RKO (cell line): ENCODE data around the gene MERTK.
"Not testable (repeated sequence)": the region's sequence is repeated elsewhere in the genome, so short reads cannot be mapped to it uniquely, and the experiment has no call there.

Experiments
- DNase-seq: peaks from one replicate; pipeline ENCODE4 v3.0.0-alpha.2; 2016; ENCODE audit warnings: low spot score

Gene MERTK

DNA sequence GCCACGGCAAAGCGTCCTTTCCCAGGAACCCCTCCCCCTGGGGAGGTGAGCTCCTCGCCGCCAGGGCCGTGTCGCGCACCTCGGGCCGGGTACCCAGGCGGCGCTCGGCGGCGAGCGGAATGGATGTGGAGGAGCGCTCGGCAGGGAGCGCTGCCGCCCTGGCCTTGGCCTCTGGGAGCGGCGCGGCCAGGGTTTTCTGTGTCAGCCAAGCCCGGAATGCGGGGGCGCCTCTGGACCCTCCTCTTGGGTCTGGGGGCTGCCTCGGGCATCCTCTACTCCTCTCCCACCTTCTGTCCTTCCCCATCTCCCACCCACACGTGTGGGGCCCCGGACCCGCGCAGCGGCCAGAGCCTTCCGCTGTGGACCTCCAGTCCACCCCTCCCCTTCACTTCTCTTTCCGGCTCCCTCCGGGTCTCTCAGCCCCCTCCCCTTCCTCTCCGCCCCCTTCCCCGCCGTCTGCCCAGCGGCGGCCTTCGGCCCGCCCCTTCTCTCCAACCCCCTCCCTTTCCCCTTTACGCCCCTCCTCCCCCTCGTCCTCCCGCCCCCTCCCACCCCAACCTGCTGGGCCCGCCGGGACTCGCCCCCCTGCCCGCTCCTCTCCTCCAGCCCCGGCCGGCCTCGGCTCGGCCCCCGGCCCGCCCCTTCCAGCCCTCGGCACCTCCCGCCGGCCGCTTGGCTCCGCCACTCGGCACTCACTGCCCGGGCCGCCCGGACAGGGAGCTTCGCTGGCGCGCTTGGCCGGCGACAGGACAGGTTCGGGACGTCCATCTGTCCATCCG is at the start of gene MERTK:
Gene MERTK, plus strand, starts transcription at position 684 of the 779 bp plus-strand sequence. CDS start 129 bp downstream, outside the sequence.
- peak; percentile 68 for DNase-seq

DNA sequence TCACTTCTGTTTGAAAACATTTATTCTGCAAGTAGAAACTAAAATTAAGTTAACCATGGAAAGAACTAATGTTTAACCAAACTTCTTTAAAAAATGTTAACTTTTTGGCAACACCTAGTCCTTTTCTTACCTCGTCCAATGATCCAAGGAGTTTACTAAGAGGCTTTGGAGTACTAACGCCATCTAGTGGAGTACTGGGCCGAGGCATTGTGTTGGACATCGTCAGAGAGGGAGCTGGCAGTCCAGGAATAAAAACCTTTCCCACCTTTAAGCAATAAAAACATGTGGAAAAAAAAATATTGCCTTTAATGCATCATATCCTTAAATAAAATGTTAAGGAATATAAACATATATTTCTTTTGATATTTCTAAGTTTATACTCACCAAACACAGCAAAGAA is 47.8 kb upstream of the MERTK start:
- peak; percentile 12 for DNase-seq

DNA sequence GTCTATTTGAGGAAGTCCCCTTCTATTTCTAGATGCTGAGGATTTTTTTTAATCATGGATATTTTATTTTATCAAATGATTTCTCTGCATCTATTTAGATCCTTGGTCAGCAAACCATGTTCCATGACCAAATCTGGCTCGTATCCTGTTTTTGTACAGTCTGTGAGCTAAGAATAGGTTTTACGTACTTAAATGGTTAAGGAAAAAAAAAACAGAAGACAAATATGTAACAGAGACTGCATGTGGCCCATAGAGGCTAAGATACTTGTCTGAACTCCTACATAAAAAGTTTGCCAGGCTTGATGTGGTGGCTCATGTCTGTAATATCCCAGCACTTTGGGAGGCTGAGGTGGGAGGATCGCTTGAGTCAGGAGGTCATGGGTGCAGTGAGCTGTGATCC is 45.9 kb upstream of the MERTK start:
- not testable (repeated sequence) for DNase-seq

DNA sequence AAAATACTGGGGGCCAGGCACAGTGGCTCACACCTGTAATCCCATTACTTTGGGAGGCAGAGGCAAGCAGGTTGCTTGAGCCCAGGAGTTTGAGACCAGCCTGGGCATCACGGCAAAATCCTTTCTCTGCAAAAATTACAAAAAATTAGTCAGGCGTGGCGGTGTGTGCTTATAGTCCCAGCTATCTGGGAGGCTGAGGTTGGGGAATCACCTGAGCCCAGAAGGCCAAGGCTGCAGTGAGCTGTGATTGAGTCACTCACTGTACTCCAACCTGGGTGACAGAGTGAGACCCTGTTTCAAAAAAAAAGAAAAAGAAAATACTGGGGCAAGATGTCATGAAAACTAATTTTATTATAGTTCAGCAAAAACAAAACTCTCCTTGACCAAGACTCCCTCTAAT is 38.4 kb upstream of the MERTK start:
- DNase-seq, result not testable (repeated sequence)

DNA sequence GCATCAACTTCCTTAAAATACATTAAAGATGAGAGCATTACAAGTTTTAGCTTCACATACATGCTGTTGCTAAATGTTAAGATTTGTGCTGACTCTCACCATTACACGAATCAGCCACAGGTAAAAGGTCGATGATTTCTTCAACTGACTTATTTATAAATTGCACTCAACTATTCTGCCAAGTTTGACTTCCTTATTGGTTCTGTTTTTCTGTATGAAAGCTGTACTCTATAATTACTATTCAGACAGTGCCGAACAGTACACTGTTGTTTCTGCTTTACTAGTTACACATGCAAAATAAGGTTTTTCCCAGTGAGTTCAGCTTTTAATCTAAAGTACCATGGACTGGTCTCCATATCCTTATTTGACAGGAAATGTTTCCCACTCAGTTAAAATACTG is 33.3 kb upstream of the MERTK start:
- DNase-seq, result not testable (repeated sequence)

DNA sequence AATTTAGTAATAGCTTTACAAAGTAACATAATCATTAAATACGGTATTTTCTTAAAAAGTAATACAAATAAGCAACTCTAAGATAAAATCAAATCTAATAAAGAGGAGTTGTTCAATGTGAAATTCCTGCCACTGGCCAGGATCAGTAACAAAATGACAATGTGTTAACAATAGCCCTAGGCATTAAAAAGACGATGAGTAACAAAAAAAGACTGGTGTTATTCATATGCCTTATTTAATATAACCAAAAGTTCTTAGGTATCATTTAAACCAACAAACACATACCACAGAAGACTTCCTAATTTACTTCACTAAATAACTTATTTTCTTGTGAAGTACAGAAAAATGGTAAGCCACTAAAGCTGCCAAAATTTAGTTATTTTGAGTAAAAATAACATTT is 25.6 kb upstream of the MERTK start:
- DNase-seq, result not testable (repeated sequence)

DNA sequence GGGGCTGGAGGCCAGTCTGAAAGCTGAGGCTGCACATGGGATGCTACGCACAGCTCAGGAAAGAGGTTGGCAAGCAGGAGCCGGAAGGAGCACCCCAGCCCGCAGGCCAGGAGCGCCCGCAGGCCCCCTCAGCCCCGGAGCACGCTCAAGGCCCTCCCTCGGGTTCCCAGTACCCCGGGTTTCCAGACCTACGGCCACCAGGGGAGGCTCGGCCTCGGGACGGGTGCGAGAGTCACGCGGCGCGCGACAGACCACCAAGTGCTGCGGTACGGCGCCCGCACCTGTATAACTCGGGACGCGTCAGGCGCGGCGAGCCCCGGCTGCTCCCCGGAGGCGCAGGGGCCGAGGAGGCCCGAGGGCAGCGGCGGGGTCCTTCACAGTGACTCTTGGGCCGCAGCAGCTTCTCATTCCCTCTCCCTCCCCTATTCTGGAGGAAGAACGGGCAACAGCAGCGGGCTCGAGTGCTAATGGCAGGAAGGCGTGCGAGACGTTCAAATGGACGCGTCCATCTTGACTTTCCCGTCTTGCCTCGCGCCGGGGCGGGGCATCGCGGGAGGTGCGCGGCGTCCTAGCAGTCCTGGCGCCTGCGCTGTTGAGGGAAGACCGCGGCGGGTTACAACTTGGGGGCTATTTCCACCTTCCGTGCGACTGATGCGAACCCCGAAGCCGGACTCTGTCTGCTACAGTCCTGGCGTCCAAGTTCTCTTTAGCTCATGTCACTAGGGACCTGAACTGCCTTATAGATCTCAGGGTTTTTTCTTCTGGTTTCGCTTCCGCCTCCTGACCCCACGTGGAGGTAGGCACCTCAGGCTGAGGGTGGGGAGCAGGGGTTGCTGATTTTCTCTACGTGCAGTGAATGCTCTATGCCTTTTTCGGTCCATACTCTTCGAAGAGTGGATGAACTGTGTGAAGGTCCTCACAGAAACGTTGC is 14.5 kb upstream of the MERTK start, which contains the start of gene ANAPC1:
Gene ANAPC1, minus strand, starts transcription at position 533 of the 931 bp plus-strand sequence. CDS start 3,368 bp downstream, outside the sequence.
- DNase-seq, result peak; percentile 89

DNA sequence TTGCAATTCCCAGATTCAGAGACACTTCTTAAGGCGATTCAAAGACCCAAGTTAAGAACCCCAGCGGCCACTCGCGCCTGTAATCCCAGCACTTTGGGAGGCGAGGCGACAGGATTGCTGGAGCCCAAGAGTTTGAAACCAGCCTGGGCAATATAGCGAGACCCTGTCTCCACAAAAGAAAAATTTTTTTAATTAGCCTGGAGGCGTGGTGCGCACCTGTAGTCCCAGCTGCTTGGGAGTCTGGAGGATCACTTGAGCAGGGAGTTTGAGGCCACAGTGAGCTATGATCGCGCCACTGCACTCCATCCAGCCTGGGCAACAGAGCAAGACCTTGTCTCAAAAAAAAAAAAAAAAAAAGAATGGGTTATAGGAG is 13.8 kb upstream of the MERTK start:
- DNase-seq, result peak; percentile 50

DNA sequence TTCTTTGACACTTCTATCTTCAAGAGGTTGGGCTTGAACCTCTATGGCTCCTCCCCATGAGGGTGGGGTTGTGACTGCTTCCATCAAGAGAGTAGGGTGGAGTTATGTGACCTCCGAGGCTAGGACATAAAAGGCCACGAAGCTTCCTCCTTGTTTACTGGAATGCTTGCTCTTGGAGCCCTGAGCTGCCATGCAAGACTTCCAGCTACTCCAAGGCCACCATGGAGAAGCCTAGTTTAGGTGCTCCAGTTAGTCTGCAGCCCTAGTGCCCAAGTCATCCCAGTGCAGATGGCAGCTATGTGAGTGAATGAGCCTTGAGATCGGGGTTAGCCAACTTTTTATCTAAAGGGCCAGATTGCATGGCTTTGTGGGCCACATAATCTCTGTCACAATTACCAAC is 2.4 kb upstream of the MERTK start:
- DNase-seq, result no peak

DNA sequence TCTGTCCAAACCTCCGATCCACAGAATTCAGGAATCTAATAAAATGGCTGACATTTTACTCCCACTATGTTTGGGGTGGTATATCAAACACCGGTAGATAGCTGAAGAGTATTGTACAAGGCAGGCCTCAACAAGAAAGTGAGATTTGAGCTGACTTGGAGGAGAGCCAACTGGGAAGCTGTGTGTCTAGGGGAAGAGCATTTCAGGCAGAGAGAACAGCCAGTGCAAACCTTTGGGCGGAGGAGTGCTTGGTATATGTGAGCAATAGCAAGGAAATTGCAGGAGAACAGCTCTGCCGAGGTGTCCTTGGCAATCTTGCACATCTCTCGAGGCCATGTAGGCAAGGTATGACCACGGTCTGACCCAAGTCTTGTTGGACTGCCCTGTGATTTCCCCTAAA is 1.8 kb upstream of the MERTK start:
- DNase-seq, result no peak

DNA sequence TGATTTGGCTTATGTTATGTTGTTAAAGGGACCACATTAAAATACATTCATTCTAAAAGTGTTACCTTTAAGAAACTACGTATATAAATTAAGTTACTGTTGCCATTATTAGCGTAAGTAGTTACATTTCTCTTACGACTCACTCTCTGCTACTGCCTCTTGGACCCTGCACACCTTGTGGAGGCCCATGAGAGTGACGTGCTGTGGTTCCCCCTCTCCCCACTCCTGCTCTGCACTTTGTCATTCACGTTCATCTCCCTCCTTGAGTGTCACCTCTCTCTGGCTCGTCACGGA is 830 bp upstream of the MERTK start:
- DNase-seq, result no peak

DNA sequence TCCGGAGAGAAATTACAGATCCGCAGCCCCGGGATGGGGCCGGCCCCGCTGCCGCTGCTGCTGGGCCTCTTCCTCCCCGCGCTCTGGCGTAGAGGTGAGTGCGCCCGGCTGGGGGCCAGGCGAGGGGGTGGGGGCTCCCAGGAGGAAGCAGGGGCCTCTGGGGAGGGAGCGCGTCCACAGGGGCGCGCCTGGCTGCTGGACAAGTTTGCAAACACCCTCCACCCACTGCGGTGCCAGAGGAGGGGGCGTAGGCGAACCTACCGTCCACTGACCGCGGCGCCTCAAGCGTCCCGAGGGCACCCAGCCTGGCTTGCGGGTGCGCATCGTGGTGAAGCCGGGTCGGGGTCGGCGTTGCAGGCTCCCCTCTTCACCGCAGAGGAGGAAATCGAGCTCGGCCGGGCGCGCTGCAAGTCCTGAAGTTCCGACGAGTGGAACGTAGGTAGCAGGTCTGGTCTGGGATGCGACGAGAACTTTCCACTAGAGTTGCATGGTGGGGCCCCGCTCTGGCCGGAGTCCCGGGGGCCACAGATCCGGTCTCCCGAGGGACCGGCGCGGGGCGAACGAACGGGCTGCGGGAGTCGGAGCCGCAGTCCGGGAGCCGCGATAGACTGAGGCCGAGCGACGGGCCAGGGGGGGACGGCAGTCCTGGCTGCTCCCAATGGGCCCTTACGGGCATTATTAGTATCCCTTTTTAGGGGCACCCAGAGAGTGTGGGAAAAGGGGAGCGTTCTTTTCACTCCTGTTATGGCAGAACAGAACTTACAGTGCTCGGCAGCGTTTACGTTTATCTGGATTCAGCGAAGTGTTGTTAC is 502 bp downstream of the MERTK start:
- no peak for DNase-seq

DNA sequence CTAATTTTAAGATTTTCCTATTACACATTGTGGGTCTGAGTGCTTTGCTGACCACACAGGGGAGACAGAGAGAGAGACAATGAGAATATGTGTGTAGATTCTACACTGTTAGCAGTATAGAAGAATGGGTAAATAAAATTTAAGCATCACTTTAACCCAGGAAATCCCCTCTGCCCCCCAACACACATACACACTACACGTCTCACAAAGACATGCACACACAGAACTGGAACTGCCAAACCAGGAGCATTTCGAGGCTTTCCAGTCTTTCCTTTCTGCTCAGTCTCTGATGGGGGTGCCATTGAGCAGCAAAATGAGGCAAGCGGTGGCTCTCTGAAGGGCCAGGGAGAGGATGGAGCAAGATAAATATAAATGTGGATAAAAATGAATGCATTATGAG is 2.5 kb downstream of the MERTK start:
- DNase-seq, result peak; percentile 53

DNA sequence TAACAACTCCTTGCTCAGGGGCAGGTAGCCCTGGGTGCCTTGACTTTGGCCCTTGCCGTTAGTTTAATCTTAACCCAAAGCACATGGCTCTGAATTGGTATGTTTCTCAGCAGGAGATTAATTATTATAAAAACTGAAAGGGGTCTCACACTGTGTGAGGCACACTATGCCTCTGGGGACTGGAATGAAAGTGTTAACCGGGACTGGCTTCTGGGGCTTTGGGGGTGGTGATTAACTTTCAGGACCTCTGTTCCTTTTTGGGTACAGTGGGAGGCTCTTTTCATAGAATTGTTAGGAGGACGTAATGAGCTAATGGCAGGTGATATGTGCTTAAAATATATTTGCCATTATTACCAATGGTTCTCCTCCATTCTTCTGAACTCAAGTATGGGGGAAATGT is 5.1 kb downstream of the MERTK start:
- DNase-seq, result no peak

DNA sequence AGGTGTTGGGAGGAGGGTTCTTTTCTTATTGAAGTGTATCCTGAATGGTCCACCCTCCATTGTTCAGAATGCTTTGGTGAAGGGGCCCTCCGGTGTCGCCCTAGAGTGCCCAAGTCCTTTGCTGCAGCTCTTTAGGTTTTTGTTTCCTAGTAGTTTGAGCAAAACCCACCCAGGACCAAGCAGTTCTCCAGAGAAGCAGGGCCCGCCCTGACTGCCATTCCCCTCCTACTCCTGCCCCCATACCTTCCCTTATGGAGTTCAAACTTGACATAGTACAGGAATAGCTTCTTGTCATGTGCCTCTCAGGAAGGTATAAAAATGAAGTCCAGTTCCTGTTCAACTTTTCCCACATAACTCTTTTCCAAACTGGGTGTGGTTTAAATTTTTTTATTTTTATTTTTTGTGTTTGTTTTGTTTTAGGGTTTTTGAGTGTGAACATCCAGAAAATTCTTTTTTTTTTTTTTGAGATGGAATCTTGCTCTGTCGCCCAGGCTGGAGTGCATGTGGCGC is 5.6 kb downstream of the MERTK start:
- no peak for DNase-seq

DNA sequence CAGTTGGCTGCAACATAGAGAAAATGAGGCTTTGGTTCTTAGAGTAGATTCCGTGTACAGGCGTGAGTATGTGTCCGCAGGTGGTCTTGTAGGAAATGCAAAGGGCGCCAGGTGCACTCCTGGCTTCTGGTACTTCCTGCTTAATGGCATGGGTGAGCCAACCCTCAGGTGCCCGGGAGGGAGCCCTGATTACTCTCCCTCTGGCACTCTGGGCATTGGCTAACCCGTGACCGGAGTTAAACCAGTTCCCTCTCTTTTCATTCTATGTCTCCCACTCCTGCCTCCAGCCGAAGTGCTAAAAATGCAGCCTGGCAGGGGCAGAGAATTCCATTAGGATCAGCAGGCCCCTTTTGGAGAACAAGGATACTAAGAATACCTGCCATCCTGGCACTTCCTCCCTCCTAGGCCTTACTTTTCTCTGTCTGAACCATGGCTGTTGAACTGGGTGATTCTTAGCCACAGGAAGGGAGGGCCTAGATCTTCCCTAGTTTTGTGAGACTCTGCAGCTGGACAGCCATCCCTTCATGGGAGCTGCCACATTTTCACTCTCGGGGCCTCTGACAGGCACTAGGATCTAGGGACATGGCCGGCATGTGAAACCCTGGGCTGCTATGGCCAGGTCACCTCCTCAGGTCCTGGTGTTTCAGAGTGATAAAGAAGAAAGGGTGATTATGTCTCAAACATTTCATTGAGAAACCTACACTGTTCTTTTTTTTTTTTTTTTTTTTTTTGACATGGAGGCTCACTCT is 6.5 kb downstream of the MERTK start:
- DNase-seq, result no peak

DNA sequence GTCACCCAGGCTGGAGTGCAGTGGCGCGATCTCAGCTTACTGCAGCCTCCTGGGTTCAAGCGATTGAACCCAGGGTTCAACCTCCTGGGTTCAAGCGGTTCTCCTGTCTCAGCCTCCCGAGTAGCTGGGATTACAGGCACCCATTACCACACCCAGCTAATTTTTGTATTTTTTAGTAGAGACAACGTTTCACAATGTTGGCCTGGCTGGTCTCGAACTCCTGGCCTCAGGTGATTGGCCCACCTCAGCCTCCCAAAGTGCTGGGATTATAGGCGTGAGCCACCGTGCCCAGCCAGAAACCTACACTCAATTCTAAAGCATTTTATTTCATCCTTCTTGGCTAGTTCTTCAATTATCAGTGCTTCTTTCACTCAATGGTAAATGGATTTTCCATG is 7.1 kb downstream of the MERTK start:
- DNase-seq, result not testable (repeated sequence)

DNA sequence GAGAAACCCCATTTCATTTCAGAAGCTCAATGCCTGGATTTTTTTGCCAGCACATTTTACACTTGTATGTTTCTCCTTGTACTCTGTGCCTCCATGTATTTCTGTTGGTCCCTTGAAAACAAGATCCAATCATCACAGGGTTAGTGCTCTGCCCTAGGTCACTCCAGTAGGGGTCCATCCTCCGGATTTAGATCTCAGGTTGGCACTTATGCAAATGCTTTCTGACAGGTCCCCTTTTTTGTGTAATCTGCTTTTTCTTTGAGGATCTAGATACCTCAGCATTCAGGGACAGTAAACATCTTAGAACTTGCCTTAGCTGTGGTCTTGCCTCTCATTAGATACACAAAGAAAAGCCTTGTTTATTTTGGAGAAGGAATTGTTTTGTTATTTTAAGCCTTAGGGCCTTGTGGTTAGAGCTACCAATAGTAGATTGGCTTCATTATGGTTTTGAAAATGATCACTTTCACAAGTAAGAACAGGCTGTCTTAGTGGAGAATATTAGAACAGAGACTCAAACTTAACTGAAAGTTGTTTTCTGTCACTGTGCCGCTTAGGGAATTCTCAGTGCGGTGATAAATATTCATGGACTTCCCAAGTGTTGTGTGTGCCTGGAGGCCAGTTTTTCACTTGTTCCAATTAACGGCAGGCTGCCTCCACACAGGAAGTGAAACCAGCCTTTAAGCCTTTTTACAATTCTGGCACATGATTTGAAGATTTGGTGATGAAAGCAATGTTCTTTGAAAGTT is 7.8 kb downstream of the MERTK start:
- no peak for DNase-seq

DNA sequence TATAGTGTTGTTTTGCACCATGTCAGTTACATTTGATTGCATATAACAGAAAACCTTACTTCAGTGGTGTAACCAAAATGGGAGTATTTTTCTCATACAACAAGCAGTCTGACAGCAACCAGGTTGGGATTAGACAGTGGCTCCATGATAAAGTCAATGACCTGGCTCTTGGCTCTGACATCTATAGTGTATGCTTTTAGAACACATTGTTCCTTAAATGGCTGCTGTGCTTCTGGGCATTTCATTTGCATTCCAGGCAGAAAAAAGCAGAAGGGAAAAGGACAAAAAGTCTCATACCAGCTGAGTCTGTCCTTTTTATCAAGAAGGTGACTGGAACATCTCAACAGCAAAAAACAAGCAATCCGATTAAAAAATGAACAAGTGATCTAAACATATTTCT is 10.2 kb downstream of the MERTK start:
- no peak for DNase-seq

DNA sequence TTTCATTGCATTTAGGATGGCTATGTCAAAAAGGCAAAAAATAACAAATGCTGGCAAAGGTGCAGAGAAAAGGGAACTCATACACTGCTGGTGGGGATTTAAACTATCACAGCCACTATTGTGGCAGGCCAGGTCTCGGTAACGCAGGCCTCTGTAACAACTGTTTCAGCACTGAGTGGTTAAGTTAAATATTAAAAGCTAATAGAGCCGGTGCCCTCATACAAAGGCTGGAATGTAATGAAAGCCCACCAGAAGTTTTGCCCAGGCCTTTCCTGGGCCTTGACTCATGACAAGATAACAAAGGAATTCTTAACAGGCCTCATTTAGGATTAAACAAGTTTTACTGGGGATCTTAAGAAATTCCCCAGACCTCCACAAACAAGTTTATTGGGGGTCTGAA is 10.7 kb downstream of the MERTK start:
- DNase-seq, result no peak

DNA sequence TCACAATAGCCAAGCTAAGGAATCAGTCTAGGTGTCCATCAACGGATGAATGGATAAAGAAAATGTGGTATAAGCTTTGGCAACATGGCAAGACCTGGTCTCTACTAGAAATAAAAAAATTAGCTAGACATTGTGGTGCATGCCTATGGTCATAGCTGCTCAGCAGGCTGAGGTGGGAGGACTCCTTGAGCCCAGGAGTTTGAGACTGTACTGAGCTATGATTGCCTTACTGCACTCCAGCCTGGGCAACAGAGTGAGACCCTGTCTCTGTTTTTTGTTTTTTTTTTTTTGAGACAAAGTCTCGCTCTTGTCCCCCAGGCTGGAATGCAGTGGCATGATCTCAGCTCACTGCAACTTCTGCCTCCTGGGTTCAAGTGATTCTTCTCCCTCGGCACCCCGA is 11.6 kb downstream of the MERTK start:
- DNase-seq, result not testable (repeated sequence)
